Stimulated activated memory B cell treated with anti-CD40 and anti-IgM and Interleukin-4, amounts not matched to agents 10 μg/mL and 1 μg/mL and 100 μg/mL, for 72 hours (primary cell): ENCODE measurements around the gene FGD6.
A peak's percentile ranks its signal among the peaks of the same experiment; 100 is the strongest.
"Not testable (repeated sequence)": the region's sequence is repeated elsewhere in the genome, so short reads cannot be mapped to it uniquely, and the experiment has no call there.

Source experiments
- ATAC-seq: fragments of 150-1000 bp; cut with Tn5 transposase; 2 replicates; pipeline ENCODE4 v1.10.0; 2021
- H3K27ac Mint-ChIP-seq: one replicate; pipeline ENCODE4 v1.8.0; 2022; ENCODE audit warnings: mild to moderate bottlenecking, mixed read lengths
- H3K27me3 Mint-ChIP-seq: one replicate; pipeline ENCODE4 v1.8.0; 2022; ENCODE audit warnings: mixed read lengths
- H3K36me3 Mint-ChIP-seq: one replicate; pipeline ENCODE4 v1.8.0; 2022; ENCODE audit warnings: mixed read lengths
- H3K4me1 Mint-ChIP-seq: one replicate; pipeline ENCODE4 v1.8.0; 2022; ENCODE audit warnings: mixed read lengths
- H3K4me3 Mint-ChIP-seq: one replicate; pipeline ENCODE4 v1.8.0; 2022; ENCODE audit warnings: mild to moderate bottlenecking, moderate library complexity, mixed read lengths
- H3K9me3 Mint-ChIP-seq: one replicate; pipeline ENCODE4 v1.8.0; 2022; ENCODE audit warnings: mixed read lengths

Gene FGD6

DNA sequence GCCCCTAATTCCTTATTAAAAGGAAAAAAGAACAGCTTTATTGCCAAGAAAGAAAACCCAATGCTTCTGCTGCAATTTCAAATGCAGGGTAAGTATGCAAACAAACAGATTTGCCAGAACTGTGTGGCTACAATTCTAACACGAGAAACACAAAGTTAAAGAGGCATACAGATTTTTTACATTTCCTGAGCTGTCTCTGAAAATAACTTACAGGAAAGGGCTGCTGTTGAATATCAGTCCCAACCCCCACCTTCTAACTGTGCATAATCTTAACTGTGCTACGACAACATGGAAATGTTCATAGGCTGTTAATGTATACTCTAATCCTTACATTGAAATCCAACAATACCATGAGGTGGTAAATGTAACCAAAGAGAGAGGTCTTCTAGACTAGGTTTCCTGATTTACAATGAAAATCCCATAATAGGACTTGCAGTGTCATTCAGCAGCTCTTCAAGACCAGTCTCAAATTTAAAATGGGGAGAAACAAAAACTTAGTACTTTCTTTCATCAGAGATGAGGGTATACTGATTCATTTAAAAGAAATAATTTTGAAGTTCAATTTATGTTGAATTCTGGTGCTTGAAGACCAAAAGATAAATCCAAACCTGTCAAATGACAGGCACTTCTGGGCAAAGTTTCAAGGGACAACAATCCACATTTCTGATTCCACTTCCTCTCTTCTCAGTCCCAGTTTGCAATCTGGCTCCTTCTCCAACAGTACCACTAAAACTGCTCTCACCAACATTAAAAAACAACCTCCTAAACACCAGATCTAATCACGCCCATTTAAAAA is 14.4 kb downstream of the FGD6 start:
- Mint-ChIP-seq H3K4me1 (peaks cover 23% of the 10 kb centered on the region), H3K27ac (peak overlapping the region; percentile 61), H3K27me3 (peaks cover 8% of the 10 kb centered on the region), H3K4me3 (peak overlapping the region; percentile 22), H3K9me3 (no peaks in the 10 kb centered on the region), H3K36me3 (no peaks in the 10 kb centered on the region)
- ATAC-seq: no peak

GRCh38 chr12:95201056-95201670 is 16.1 kb downstream of the FGD6 start:
- Mint-ChIP-seq H3K36me3 (no peaks in the 10 kb centered on the region), H3K4me3 (peak overlapping the region; percentile 7), H3K27ac (peak overlapping the region; percentile 71), H3K4me1 (peaks cover 23% of the 10 kb centered on the region), H3K27me3 (peaks cover 16% of the 10 kb centered on the region), H3K9me3 (no peaks in the 10 kb centered on the region)
- ATAC-seq: no peak

DNA sequence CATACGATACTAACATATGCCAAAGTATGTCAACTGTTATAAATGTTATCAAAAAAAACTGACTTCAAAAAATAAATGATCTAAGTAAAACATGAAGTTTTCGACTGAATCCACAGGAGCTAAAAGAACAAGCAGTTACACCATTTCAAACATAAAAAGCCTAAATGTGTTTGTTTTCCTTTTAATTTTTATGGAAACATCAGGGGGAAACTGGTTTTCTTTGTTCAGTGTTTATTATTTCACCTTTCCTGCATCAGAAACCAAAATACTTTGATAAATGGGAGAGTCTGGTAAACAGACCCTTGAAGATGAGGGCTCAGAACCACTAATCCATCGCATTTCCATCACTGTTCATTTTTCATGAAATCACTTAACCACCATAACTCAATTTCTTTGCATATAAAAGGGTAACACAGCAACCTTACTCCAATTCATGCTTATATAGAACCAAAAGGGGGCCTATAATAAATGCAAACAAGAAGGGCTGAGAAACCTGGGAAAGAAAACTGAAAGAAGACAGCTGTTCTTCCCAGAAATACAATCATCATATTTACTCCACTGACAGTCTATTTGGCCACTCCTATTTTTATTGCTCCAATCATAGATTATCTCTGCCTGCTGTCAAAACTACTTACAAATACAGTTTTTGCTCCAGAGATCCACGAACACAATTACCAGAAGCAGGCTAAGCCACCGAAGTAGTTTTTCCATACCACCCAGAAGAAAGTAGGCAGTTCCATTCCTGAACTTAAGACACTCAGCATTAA is 17.0 kb downstream of the FGD6 start:
- no peaks in the 10 kb centered on the region for H3K36me3 Mint-ChIP-seq
- peak overlapping the region; percentile 71 for H3K27ac Mint-ChIP-seq
- peak overlapping the region; percentile 35 for H3K4me3 Mint-ChIP-seq
- ATAC-seq: no peak
- peaks cover 16% of the 10 kb centered on the region for H3K27me3 Mint-ChIP-seq
- H3K4me1 Mint-ChIP-seq: peaks cover 23% of the 10 kb centered on the region
- H3K9me3 Mint-ChIP-seq: no peaks in the 10 kb centered on the region

GRCh38 chr12:95198914-95199313 is 18.4 kb downstream of the FGD6 start:
- Mint-ChIP-seq H3K4me3 (peak overlapping the region; percentile 32), H3K27me3 (peaks cover 16% of the 10 kb centered on the region)

GRCh38 chr12:95197636-95198035 is 19.6 kb downstream of the FGD6 start:
- H3K4me3 Mint-ChIP-seq: no peak overlapping the region
- ATAC-seq: no peak
- no peaks in the 10 kb centered on the region for H3K9me3 Mint-ChIP-seq
- peak overlapping the region; percentile 71 for H3K27ac Mint-ChIP-seq
- H3K4me1 Mint-ChIP-seq: peaks cover 16% of the 10 kb centered on the region
- no peaks in the 10 kb centered on the region for H3K36me3 Mint-ChIP-seq
- H3K27me3 Mint-ChIP-seq: peaks cover 16% of the 10 kb centered on the region

More at GRCh38 chr12:95198914-95199313, 18.4 kb downstream of the FGD6 start:
- Mint-ChIP-seq H3K27ac (peak overlapping the region; percentile 71), H3K9me3 (no peaks in the 10 kb centered on the region), H3K36me3 (no peaks in the 10 kb centered on the region), H3K4me1 (peaks cover 16% of the 10 kb centered on the region)
- no peak for ATAC-seq

GRCh38 chr12:95196875-95197569 is 20.2 kb downstream of the FGD6 start:
- Mint-ChIP-seq H3K4me1 (peaks cover 16% of the 10 kb centered on the region), H3K27me3 (peaks cover 16% of the 10 kb centered on the region)
- not testable (repeated sequence) for H3K4me3 Mint-ChIP-seq, H3K9me3 Mint-ChIP-seq, ATAC-seq, H3K27ac Mint-ChIP-seq, H3K36me3 Mint-ChIP-seq

DNA sequence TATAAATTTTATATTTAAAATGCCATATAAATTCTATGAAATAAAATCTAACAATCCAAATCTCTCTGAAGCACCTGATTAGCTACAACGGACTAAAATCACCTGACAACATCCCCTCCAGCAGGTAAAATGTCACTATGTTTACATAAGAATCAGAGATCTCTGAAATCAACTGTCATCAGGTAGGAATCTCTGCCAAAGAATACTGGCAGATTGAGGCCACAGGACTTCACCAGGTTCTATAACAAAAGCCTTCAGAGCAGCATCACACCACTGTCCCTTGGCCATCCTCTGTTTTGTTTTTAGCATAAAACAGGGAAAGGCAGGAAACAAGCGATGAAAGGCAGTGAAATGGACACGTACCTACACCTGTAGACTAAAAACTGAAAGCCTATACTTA is 22.1 kb downstream of the FGD6 start:
- Mint-ChIP-seq H3K36me3 (no peaks in the 10 kb centered on the region), H3K9me3 (no peaks in the 10 kb centered on the region)

GRCh38 chr12:95193139-95193538 is 24.1 kb downstream of the FGD6 start:
- H3K9me3 Mint-ChIP-seq: no peaks in the 10 kb centered on the region
- no peak overlapping the region for H3K27ac Mint-ChIP-seq
- peaks cover 11% of the 10 kb centered on the region for H3K27me3 Mint-ChIP-seq

More for the DNA sequence above, 22.1 kb downstream of the FGD6 start:
- Mint-ChIP-seq H3K4me1 (peaks cover 9% of the 10 kb centered on the region), H3K27ac (no peak overlapping the region), H3K4me3 (no peak overlapping the region), H3K27me3 (peaks cover 16% of the 10 kb centered on the region)
- ATAC-seq: no peak

DNA sequence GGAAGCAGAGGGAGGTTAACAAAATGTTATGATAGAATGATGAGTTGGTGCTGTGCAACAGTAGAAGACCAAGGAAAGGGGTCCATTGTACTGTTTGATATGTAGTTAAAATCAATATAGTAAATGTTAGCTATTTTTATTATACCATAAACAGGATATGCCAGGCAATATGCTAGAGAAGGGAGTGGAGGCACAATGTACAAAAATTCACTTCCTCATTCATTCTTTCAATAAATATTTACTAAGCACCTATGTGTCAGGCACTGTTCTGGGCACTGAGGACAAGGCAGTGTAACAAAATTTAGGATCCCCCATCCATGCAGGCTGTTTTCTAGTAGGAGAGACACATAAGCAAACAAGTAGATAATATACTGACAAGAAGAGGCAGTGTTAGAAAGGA is 25.0 kb downstream of the FGD6 start:
- H3K27me3 Mint-ChIP-seq: peaks cover 2% of the 10 kb centered on the region
- no peak overlapping the region for H3K27ac Mint-ChIP-seq
- H3K9me3 Mint-ChIP-seq: no peaks in the 10 kb centered on the region
- H3K4me1 Mint-ChIP-seq: peaks cover 9% of the 10 kb centered on the region
- no peak overlapping the region for H3K4me3 Mint-ChIP-seq
- no peaks in the 10 kb centered on the region for H3K36me3 Mint-ChIP-seq
- no peak for ATAC-seq

More at GRCh38 chr12:95193139-95193538, 24.1 kb downstream of the FGD6 start:
- no peak for ATAC-seq
- peaks cover 4% of the 10 kb centered on the region for H3K4me1 Mint-ChIP-seq
- no peaks in the 10 kb centered on the region for H3K36me3 Mint-ChIP-seq
- H3K4me3 Mint-ChIP-seq: no peak overlapping the region

- Mint-ChIP-seq H3K4me3 (no peak overlapping the region), H3K4me1 (peaks cover 9% of the 10 kb centered on the region), H3K27ac (no peak overlapping the region), H3K36me3 (no peaks in the 10 kb centered on the region), H3K27me3 (no peaks in the 10 kb centered on the region), H3K9me3 (no peaks in the 10 kb centered on the region)
- no peak for ATAC-seq
Observed at GRCh38 chr12:95191060-95191696, 26.1 kb downstream of the FGD6 start.

DNA sequence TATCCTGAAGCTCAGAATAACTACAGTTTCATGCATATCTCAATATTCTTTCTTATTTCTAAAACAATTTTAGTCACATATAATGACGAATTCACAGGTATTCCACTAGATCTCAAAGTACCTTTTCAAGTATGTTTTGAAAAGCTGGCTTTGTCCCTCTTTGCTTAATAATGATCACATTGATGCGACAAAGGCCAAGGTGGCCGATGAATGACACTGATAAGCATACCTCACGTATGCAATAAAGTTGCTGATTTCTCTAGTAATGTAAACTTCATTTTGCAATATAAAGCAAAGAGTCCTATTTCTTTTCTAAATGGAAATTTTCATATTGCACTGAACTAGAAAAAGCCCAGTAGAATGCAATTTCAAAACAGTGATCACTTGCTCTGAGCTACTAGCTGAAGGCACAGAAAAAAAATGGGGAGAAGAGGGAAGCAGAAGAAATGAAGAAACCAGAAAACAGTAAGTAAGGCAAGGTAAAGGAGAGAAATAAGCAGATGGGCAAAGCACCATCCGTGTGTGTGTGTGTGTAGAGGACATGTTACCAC is 29.3 kb downstream of the FGD6 start:
- Mint-ChIP-seq H3K36me3 (no peaks in the 10 kb centered on the region), H3K27ac (no peak overlapping the region), H3K27me3 (no peaks in the 10 kb centered on the region), H3K9me3 (no peaks in the 10 kb centered on the region), H3K4me1 (peaks cover 14% of the 10 kb centered on the region), H3K4me3 (no peak overlapping the region)
- ATAC-seq: no peak

GRCh38 chr12:95185854-95186253 is 31.4 kb downstream of the FGD6 start:
- Mint-ChIP-seq H3K4me1 (peaks cover 14% of the 10 kb centered on the region), H3K27me3 (no peaks in the 10 kb centered on the region)
- no peak for ATAC-seq

GRCh38 chr12:95185072-95185471 is 32.2 kb downstream of the FGD6 start:
- H3K9me3 Mint-ChIP-seq: no peaks in the 10 kb centered on the region
- peaks cover 14% of the 10 kb centered on the region for H3K4me1 Mint-ChIP-seq
- H3K27ac Mint-ChIP-seq: no peak overlapping the region
- H3K36me3 Mint-ChIP-seq: no peaks in the 10 kb centered on the region
- H3K27me3 Mint-ChIP-seq: no peaks in the 10 kb centered on the region
- ATAC-seq: no peak
- H3K4me3 Mint-ChIP-seq: no peak overlapping the region

More at GRCh38 chr12:95185854-95186253, 31.4 kb downstream of the FGD6 start:
- Mint-ChIP-seq H3K4me3 (no peak overlapping the region), H3K9me3 (no peaks in the 10 kb centered on the region), H3K27ac (no peak overlapping the region), H3K36me3 (no peaks in the 10 kb centered on the region)

DNA sequence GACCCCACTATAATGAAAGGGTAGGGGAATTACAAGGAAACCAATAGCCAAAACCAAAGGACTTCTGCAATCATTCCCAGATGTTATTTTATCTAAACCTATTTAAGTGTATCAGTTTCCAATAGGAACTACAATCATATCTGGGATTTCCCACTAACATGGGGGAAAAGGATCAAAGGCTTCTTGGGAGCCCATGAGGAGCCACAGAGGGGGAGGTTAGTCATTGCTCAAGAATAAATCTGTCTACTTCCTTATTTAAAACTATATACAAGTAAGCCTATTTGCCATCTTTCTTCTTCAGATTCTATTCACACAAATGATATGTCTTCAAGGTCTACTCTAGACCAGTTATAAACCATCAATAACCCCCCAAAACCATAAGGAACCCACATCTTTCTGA is 33.1 kb downstream of the FGD6 start:
- no peak overlapping the region for H3K27ac Mint-ChIP-seq
- H3K9me3 Mint-ChIP-seq: no peaks in the 10 kb centered on the region
- peaks cover 14% of the 10 kb centered on the region for H3K4me1 Mint-ChIP-seq
- ATAC-seq: no peak
- H3K36me3 Mint-ChIP-seq: no peaks in the 10 kb centered on the region
- H3K27me3 Mint-ChIP-seq: no peaks in the 10 kb centered on the region
- H3K4me3 Mint-ChIP-seq: no peak overlapping the region
